HEK293 (cell line): ENCODE data around the gene RIT1.

ENCODE experiments used
- CTCF ChIA-PET: fragments of 350-600 bp; formaldehyde crosslinking; extraction: SDS; loops from one replicate; lab custom pipeline; 2021; ENCODE audit warnings: antibody characterized with exemption; lab: Yijun Ruan, JAX
- POLR2A ChIA-PET: fragments of 300-600 bp; formaldehyde crosslinking; extraction: SDS; loops from one replicate; lab custom pipeline; 2020; ENCODE audit warnings: antibody characterized with exemption, inconsistent platforms; lab: Yijun Ruan, JAX
- H3K27ac ChIP-seq: fragments of 200-500 bp; sonication (Bioruptor generic); 2 replicates; pipeline ENCODE4 v1.5.1; 2014; ENCODE audit warnings: low read depth, low read length, control low read depth, inconsistent platforms; ENCODE audit errors: extremely low read depth
- H3K36me3 ChIP-seq, 2 experiments: fragments of 200-500 bp in 1 of 2; sonication (Bioruptor generic) in 1 of 2; 1 replicate in 1 of 2; 2 replicates in 1 of 2; pipeline ENCODE4 v1.5.1; 2014 to 2017; ENCODE audit warnings: inconsistent platforms in 2 of 2, low read length in 2 of 2; ENCODE audit not compliant: control insufficient read depth in 2 of 2, insufficient read depth in 1 of 2
- H3K4me1 ChIP-seq: fragments of 200-500 bp; sonication (Bioruptor generic); 2 replicates; pipeline ENCODE4 v1.5.1; 2014; ENCODE audit warnings: mild to moderate bottlenecking, low read length, inconsistent platforms; ENCODE audit not compliant: control insufficient read depth, insufficient read depth
- H3K4me3 ChIP-seq: 2 replicates; pipeline ENCODE4 v1.5.1; 2011; ENCODE audit warnings: low read depth, mild to moderate bottlenecking, control low read depth, low read length, moderate library complexity
- H3K9me3 ChIP-seq: fragments of 200-500 bp; sonication (Bioruptor generic); 2 replicates; pipeline ENCODE4 v1.5.1; 2014; ENCODE audit warnings: low read depth, low read length, inconsistent platforms; ENCODE audit not compliant: control insufficient read depth, insufficient read depth
- EGR2 ChIP-seq: fragments of 450-650 bp; formaldehyde crosslinking; IDR thresholded peaks from 2 replicates; pipeline ENCODE4 v1.5.1; 2016; ENCODE audit warnings: low read depth, missing biosample characterization, missing genetic modification characterization
- HOXC10 ChIP-seq: sonication (generic); formaldehyde crosslinking; IDR thresholded peaks from 2 replicates; pipeline ENCODE4 v1.8.1; 2023; ENCODE audit warnings: mild to moderate bottlenecking, missing genetic modification reagents
- HOXD13 ChIP-seq: sonication (generic); formaldehyde crosslinking; IDR thresholded peaks from 2 replicates; pipeline ENCODE4 v1.8.0; 2022; ENCODE audit warnings: missing genetic modification reagents, borderline replicate concordance
- MYNN ChIP-seq: fragments of 450-650 bp; formaldehyde crosslinking; IDR thresholded peaks from 2 replicates; pipeline ENCODE4 v1.5.1; 2016; ENCODE audit warnings: missing biosample characterization, missing genetic modification characterization, borderline replicate concordance
- PATZ1 ChIP-seq: fragments of 450-650 bp; formaldehyde crosslinking; IDR thresholded peaks from 2 replicates; pipeline ENCODE4 v1.5.1; 2016; ENCODE audit warnings: missing biosample characterization, missing genetic modification characterization
- SP7 ChIP-seq: fragments of 450-650 bp; formaldehyde crosslinking; IDR thresholded peaks from 2 replicates; pipeline ENCODE4 v1.5.1; 2016; ENCODE audit warnings: missing biosample characterization, missing genetic modification characterization
- ZBTB11 ChIP-seq: fragments of 450-650 bp; formaldehyde crosslinking; conservative IDR thresholded peaks from 2 replicates; pipeline ENCODE4 v1.5.1; 2016; ENCODE audit warnings: low read depth, missing biosample characterization, missing genetic modification characterization
- ZBTB17 ChIP-seq: fragments of 450-650 bp; formaldehyde crosslinking; IDR thresholded peaks from 2 replicates; pipeline ENCODE4 v1.5.1; 2016; ENCODE audit warnings: missing biosample characterization, missing genetic modification characterization
- ZBTB21 ChIP-seq: fragments of 450-650 bp; formaldehyde crosslinking; IDR thresholded peaks from 2 replicates; pipeline ENCODE4 v1.5.1; 2017; ENCODE audit warnings: missing biosample characterization, missing genetic modification characterization
- ZBTB6 ChIP-seq: fragments of 450-650 bp; formaldehyde crosslinking; IDR thresholded peaks from 2 replicates; pipeline ENCODE4 v1.5.1; 2017; ENCODE audit warnings: missing biosample characterization, missing genetic modification characterization
- ZFP3 ChIP-seq: fragments of 450-650 bp; formaldehyde crosslinking; IDR thresholded peaks from 2 replicates; pipeline ENCODE4 v1.5.1; 2016; ENCODE audit warnings: low read depth, missing biosample characterization, missing genetic modification characterization
- ZNF169 ChIP-seq: fragments of 450-650 bp; formaldehyde crosslinking; IDR thresholded peaks from 2 replicates; pipeline ENCODE4 v1.5.1; 2016; ENCODE audit warnings: missing biosample characterization, missing genetic modification characterization
- ZNF175 ChIP-seq: fragments of 450-650 bp; formaldehyde crosslinking; IDR thresholded peaks from 2 replicates; pipeline ENCODE4 v1.5.1; 2016; ENCODE audit warnings: missing biosample characterization, missing genetic modification characterization
- ZNF221 ChIP-seq: fragments of 450-650 bp; formaldehyde crosslinking; IDR thresholded peaks from 2 replicates; pipeline ENCODE4 v1.5.1; 2017; ENCODE audit warnings: missing biosample characterization, missing genetic modification characterization, borderline replicate concordance
- ZNF426 ChIP-seq: fragments of 450-650 bp; formaldehyde crosslinking; IDR thresholded peaks from 2 replicates; pipeline ENCODE4 v1.5.1; 2017; ENCODE audit warnings: missing biosample characterization, missing genetic modification characterization, mild to moderate bottlenecking, inconsistent platforms, moderate library complexity
- ZNF561 ChIP-seq: fragments of 450-650 bp; IDR thresholded peaks from 2 replicates; pipeline ENCODE4 v1.5.1; 2018; ENCODE audit warnings: missing biosample characterization, missing genetic modification characterization, borderline replicate concordance
- ZNF580 ChIP-seq: fragments of 450-650 bp; formaldehyde crosslinking; IDR thresholded peaks from 2 replicates; pipeline ENCODE4 v1.5.1; 2016; ENCODE audit warnings: missing biosample characterization, missing genetic modification characterization
- ZNF645 ChIP-seq: fragments of 450-650 bp; formaldehyde crosslinking; IDR thresholded peaks from 2 replicates; pipeline ENCODE4; 2016; ENCODE audit warnings: missing biosample characterization, missing genetic modification characterization
- ZNF792 ChIP-seq: fragments of 450-650 bp; formaldehyde crosslinking; IDR thresholded peaks from 2 replicates; pipeline ENCODE4 v1.5.1; 2016; ENCODE audit warnings: missing biosample characterization, missing genetic modification characterization
- ZSCAN16 ChIP-seq: fragments of 450-650 bp; formaldehyde crosslinking; IDR thresholded peaks from 2 replicates; pipeline ENCODE4 v1.5.1; 2016; ENCODE audit warnings: missing biosample characterization, missing genetic modification characterization
- ZSCAN23 ChIP-seq: fragments of 450-650 bp; formaldehyde crosslinking; IDR thresholded peaks from 2 replicates; pipeline ENCODE4 v1.5.1; 2016; ENCODE audit warnings: missing biosample characterization, missing genetic modification characterization
- ZSCAN30 ChIP-seq: fragments of 450-650 bp; IDR thresholded peaks from 2 replicates; pipeline ENCODE4 v1.5.1; 2018; ENCODE audit warnings: missing biosample characterization, mild to moderate bottlenecking, missing genetic modification characterization, moderate library complexity

RIT1 gene

GRCh38 chr1:155861896-155862295 lies 49.3 kb downstream of the RIT1 start (continued):
- TF ChIP-seq ZBTB11 = no peak
- no peak for TF ChIP-seq ZNF645 (tag by site-specific recombination)
- no peak for TF ChIP-seq ZNF169 (tag by site-specific recombination)
- TF ChIP-seq, all 188 proteins: peak for 0

GRCh38 chr1:155860970-155861510 lies 50.1 kb downstream of the RIT1 start:
- TF ChIP-seq MYNN (tag by site-specific recombination) (0 out of 2 replicates have a peak, but pooled peaks have one; percentile 36), ZBTB17 (tag by site-specific recombination) (peak; percentile 93), ZNF426 (tag by site-specific recombination) (no peak)
- TF ChIP-seq, all 188 proteins: peak for 2
- no peak overlapping the region for H3K4me3 ChIP-seq
- H3K4me1 ChIP-seq = peaks cover 2% of the 10 kb centered on the region; the same call in 1 of the 2 replicates
- H3K9me3 ChIP-seq = no peaks in the 10 kb centered on the region
- ChIA-PET POLR2A (no interaction called here), CTCF (no interaction called here)
- H3K27ac ChIP-seq = peak overlapping the region; percentile 27; the same call in 1 of the 2 replicates
- H3K36me3 ChIP-seq = no peaks in the 10 kb centered on the region

GRCh38 chr1:155859881-155860871 lies 51.0 kb downstream of the RIT1 start:
- Histone ChIP-seq H3K36me3 (peaks cover 3 to 4% of the 10 kb centered on the region in 2 experiments; a peak in 2 of 3 replicates), H3K9me3 (no peaks in the 10 kb centered on the region), H3K4me1 (peaks cover 3% of the 10 kb centered on the region; the same call in 1 of the 2 replicates), H3K4me3 (peak overlapping the region; percentile 34), H3K27ac (peak overlapping the region; percentile 27)
- CTCF ChIA-PET = interaction anchor here (0.7 kb wide), 1 partner anchor 72 kb away, joined by 3 read pairs; no protein-coding TSS in a partner anchor
- POLR2A ChIA-PET = interaction anchor here (1.1 to 1.6 kb wide), 4 partner anchors 9 to 117 kb away, joined by 3 to 6 read pairs (median 4); no protein-coding TSS in a partner anchor
- 0 out of 2 replicates have a peak, but pooled peaks have one; percentile 51 for TF ChIP-seq ZSCAN23 (tag by site-specific recombination)
- peak; percentile 80; the same call in 1 of the 2 replicates for TF ChIP-seq SP7 (tag by site-specific recombination)
- TF ChIP-seq ZNF175 (tag by site-specific recombination) = no peak
- TF ChIP-seq ZNF561 (tag by site-specific recombination) = peak; percentile 68
- no peak for TF ChIP-seq ZNF792
- peak; percentile 43; the same call in 1 of the 2 replicates for TF ChIP-seq ZSCAN30
- TF ChIP-seq EGR2 (tag by site-specific recombination) = peak; percentile 81
- no peak for TF ChIP-seq ZNF221 (tag by site-specific recombination)
- TF ChIP-seq HOXC10 (CRISPR knock-in tag) = no peak
- no peak for TF ChIP-seq ZBTB17 (tag by site-specific recombination)
- peak; percentile 94 for TF ChIP-seq PATZ1 (tag by site-specific recombination)
- TF ChIP-seq HOXD13 (CRISPR knock-in tag) = no peak
- 0 out of 2 replicates have a peak, but pooled peaks have one; percentile 9 for TF ChIP-seq ZBTB6 (tag by site-specific recombination)
- no peak for TF ChIP-seq ZSCAN16 (tag by site-specific recombination)
- TF ChIP-seq ZBTB21 (tag by site-specific recombination) = peak; percentile 87
- TF ChIP-seq ZNF580 (tag by site-specific recombination) = peak; percentile 26; the same call in 1 of the 2 replicates
- no peak for TF ChIP-seq ZFP3 (tag by site-specific recombination)
